Thoracic aorta (tissue), 2 donors: ENCODE results near the gene MYOD1. TPM values are rescaled to one million over a fixed set of nuclear protein-coding genes. Genes with fewer than 3 reads are reported as not detected.

Source experiments
- ATAC-seq: fragments of 150-250 bp; one replicate; pipeline ENCODE4 v1.8.0; 2017; ENCODE audit warnings: low read depth; ENCODE audit not compliant: insufficient number of reproducible peaks, low FRiP score
- DNase-seq: peaks from one replicate; pipeline ENCODE4 v3.0.0-alpha.2; 2020; ENCODE audit warnings: low spot score
- H3K27ac ChIP-seq, 2 donors: fragments of 200-600 bp; sonication (generic); 1 replicate in 1 of 2; 2 replicates in 1 of 2; pipeline ENCODE4 v1.5.1; 2016; ENCODE audit warnings: mild to moderate bottlenecking in 2 of 2, moderate library complexity in 2 of 2
- H3K27me3 ChIP-seq: fragments of 200-600 bp; sonication (generic); replicated peaks from 2 replicates; pipeline ENCODE4 v1.6.0; 2016; ENCODE audit warnings: mild to moderate bottlenecking; ENCODE audit not compliant: insufficient read depth
- H3K36me3 ChIP-seq: fragments of 200-600 bp; sonication (generic); one replicate; pipeline ENCODE4 v1.5.1; 2016
- H3K4me1 ChIP-seq, 2 donors: fragments of 200-600 bp; sonication (generic); 1 replicate in 1 of 2; 2 replicates in 1 of 2; pipeline versions ENCODE4 v1.5.1 to v1.6.0; 2016; ENCODE audit warnings: low read depth in 2 of 2, mild to moderate bottlenecking in 1 of 2; ENCODE audit not compliant: control insufficient read depth in 1 of 2
- H3K4me3 ChIP-seq: fragments of 200-600 bp; sonication (generic); 2 replicates; pipeline ENCODE4 v1.5.1; 2016; ENCODE audit warnings: mild to moderate bottlenecking
- H3K9me3 ChIP-seq: fragments of 200-600 bp; sonication (generic); 2 replicates; pipeline ENCODE4 v1.5.1; 2016
- total RNA-seq, 2 donors: library from RNA; depleted of rRNA; stranded (reverse); fragments of >200 nt; gene quantifications; one replicate each; pipeline versions ENCODE4 v1.1.0 to v1.2.3, GENCODE V29; 2016
- TF ChIP-seq, protein P1 (sequence below): fragments of 200-600 bp; sonication (generic); IDR thresholded peaks from one replicate; pipeline ENCODE4 v1.5.1; 2019; ENCODE audit warnings: antibody characterized with exemption

The MYOD1 gene
- total RNA-seq, 2 donors from 2014 or later, result not detected

DNA sequence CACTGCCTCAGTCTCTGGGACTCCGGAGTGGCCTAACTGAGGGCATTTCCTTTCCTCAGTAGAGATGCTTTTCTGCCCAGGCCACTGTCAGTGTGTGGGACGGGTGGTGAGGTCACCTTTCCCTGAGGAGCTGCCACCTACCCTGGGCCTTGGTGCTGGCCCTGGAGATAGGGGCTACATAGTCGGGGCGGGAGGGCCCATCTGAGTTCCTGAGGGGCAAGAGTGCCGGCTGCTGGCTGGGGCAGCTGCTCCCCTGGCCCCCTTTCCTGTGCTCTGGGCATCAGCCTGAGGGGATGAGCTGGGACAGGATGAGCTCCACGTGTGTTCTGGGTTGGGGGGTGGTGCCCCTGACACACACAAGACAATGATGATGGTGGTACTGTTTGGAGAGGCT, 20.6 kb downstream of the MYOD1 start:
- TF ChIP-seq, protein P1, sequence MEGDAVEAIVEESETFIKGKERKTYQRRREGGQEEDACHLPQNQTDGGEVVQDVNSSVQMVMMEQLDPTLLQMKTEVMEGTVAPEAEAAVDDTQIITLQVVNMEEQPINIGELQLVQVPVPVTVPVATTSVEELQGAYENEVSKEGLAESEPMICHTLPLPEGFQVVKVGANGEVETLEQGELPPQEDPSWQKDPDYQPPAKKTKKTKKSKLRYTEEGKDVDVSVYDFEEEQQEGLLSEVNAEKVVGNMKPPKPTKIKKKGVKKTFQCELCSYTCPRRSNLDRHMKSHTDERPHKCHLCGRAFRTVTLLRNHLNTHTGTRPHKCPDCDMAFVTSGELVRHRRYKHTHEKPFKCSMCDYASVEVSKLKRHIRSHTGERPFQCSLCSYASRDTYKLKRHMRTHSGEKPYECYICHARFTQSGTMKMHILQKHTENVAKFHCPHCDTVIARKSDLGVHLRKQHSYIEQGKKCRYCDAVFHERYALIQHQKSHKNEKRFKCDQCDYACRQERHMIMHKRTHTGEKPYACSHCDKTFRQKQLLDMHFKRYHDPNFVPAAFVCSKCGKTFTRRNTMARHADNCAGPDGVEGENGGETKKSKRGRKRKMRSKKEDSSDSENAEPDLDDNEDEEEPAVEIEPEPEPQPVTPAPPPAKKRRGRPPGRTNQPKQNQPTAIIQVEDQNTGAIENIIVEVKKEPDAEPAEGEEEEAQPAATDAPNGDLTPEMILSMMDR, result no peak
- Histone ChIP-seq H3K4me3 (no peak overlapping the region), H3K9me3 (no peaks in the 10 kb centered on the region), H3K27ac (no peak overlapping the region), H3K36me3 (no peaks in the 10 kb centered on the region), H3K27me3 (peaks cover 14% of the 10 kb centered on the region), H3K4me1 (peaks cover 8 to 10% of the 10 kb centered on the region in 2 donors)
- ATAC-seq, result no peak
- no peak for DNase-seq

DNA sequence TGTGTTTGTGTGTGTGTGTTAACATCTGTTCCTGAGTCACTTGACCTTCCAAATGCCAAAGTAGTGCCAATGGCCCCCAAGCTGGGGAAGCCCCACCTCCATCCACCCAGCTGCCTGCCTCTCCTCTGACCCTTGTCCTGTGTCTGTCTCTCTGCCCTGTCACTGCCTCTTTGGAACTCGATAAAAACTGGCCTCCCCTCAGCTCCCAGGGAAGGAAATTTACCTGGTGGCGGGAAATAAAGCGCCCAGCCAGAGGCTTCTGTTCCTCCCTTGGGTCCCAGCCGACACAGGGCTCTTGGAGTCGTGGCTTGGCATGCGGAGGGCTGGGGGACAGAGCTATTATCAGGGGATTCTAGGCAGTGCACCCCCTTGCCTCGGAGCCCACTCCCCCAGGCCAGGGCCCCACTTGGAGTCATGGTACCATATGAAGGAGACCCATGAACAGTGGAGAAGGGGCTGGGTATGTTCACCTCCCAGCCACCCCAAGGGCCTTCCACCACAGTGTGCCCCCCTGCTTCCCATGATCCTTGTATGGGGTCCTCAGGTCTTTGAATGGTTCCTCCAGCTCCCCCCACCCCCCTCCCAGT, 21.4 kb downstream of the MYOD1 start:
- H3K9me3 ChIP-seq, result no peaks in the 10 kb centered on the region
- TF ChIP-seq, protein P1, result no peak
- ATAC-seq, result no peak
- DNase-seq, result no peak
- H3K4me1 ChIP-seq, result peaks cover under 1 to 2% of the 10 kb centered on the region in 2 donors
- H3K36me3 ChIP-seq, result no peaks in the 10 kb centered on the region
- H3K27ac ChIP-seq, result no peak overlapping the region
- peaks cover 14% of the 10 kb centered on the region for H3K27me3 ChIP-seq
- no peak overlapping the region for H3K4me3 ChIP-seq

DNA sequence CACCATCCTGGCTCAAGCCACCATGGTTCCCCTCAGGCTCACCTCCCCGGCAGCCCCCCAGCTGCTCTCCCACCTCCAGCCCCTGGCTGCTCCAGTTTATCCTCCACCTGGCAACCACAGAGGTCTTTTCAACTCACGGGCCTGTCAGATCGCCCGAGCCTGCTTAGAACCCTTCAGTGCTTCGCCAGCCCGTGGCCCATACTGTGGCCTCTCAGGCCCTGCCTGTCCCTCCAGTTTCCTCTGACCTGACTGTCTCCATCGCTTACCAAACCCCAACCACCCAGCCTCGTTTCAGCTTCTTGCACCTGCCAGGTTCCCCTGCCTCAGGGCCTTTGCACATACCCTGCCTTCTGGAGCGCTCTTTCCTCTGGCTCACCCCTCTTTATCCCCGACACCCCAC, 22.1 kb downstream of the MYOD1 start:
- Histone ChIP-seq H3K4me1 (no peaks in the 10 kb centered on the region), H3K27me3 (peaks cover 7% of the 10 kb centered on the region), H3K36me3 (no peaks in the 10 kb centered on the region), H3K4me3 (no peak overlapping the region), H3K9me3 (no peaks in the 10 kb centered on the region), H3K27ac (no peak overlapping the region)
- no peak for ATAC-seq
- TF ChIP-seq, protein P1, result no peak
- no peak for DNase-seq

DNA sequence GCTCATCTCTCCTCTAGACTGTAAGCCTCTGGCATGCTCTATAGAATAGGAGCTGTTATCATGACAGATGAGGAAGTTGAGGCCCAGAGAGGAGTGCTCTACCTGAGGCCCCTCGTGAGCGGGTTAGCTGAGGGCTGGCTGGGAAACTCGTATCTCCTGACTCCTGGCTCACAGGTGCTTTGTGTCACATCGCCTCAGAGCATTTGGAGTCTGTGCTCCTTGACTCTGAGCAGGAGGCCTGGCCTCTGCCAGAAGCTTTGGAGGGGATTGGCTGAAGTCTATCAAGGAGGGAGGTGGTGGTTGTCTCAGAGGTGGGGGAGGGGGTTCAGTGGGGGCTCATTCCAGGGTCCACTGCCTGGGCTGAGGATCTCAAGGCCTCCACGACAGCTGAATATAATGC, 22.6 kb downstream of the MYOD1 start:
- peaks cover 7% of the 10 kb centered on the region for H3K27me3 ChIP-seq
- H3K4me3 ChIP-seq, result no peak overlapping the region
- no peak overlapping the region for H3K27ac ChIP-seq
- ATAC-seq (no peak), DNase-seq (no peak)
- H3K4me1 ChIP-seq, result no peaks in the 10 kb centered on the region
- no peaks in the 10 kb centered on the region for H3K36me3 ChIP-seq
- TF ChIP-seq, protein P1, result no peak
- H3K9me3 ChIP-seq, result no peaks in the 10 kb centered on the region

DNA sequence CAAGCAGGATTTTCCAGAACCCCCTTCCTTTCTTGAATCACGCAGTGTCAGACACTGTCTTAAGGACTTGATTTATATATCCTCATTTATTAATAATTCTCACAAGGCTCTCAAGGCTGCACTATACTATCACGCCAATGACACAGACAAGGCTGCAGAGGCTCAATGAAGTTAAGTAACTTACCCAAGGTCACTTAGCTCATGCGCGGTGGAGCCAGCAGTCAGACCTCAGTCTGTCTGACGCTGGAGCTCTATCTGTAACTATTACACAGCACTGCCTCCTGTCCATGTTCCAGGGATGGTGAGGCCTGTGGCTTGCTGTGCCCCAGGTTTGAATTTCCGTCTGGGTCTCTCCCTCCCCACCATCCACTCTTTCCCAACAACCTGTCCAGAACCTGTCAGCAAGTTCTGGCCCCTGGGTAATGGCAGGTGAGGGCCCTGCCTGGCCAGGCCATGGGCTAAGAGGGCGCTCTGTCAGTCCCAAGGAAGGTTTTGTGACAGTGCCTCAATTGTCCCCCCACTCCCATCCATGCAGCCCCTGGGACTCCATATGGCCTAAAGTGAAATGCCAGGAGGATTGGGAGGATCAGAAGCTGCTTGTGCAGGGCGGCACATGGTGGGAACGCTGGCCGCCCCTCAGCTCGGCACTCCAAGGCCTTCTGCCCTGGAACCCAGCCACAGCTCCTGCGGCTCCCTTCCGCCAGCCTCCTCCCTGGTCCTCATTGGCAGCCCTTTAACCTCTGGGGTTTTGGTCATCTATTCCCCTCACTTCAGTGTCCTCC, 23.8 kb downstream of the MYOD1 start:
- no peak for ATAC-seq
- H3K4me1 ChIP-seq, result no peaks in the 10 kb centered on the region
- no peaks in the 10 kb centered on the region for H3K9me3 ChIP-seq
- no peak overlapping the region for H3K4me3 ChIP-seq
- H3K36me3 ChIP-seq, result no peaks in the 10 kb centered on the region
- TF ChIP-seq, protein P1, result no peak
- DNase-seq, result no peak
- no peaks in the 10 kb centered on the region for H3K27me3 ChIP-seq
- no peak overlapping the region for H3K27ac ChIP-seq
